Measurements from ENCODE around the gene RIN1. TPM values are rescaled to one million over a fixed set of nuclear protein-coding genes. Genes with fewer than 3 reads are reported as not detected.

RIN1 gene
- total RNA-seq, 1 donor from 2014 or later = 16.0 TPM

DNA sequence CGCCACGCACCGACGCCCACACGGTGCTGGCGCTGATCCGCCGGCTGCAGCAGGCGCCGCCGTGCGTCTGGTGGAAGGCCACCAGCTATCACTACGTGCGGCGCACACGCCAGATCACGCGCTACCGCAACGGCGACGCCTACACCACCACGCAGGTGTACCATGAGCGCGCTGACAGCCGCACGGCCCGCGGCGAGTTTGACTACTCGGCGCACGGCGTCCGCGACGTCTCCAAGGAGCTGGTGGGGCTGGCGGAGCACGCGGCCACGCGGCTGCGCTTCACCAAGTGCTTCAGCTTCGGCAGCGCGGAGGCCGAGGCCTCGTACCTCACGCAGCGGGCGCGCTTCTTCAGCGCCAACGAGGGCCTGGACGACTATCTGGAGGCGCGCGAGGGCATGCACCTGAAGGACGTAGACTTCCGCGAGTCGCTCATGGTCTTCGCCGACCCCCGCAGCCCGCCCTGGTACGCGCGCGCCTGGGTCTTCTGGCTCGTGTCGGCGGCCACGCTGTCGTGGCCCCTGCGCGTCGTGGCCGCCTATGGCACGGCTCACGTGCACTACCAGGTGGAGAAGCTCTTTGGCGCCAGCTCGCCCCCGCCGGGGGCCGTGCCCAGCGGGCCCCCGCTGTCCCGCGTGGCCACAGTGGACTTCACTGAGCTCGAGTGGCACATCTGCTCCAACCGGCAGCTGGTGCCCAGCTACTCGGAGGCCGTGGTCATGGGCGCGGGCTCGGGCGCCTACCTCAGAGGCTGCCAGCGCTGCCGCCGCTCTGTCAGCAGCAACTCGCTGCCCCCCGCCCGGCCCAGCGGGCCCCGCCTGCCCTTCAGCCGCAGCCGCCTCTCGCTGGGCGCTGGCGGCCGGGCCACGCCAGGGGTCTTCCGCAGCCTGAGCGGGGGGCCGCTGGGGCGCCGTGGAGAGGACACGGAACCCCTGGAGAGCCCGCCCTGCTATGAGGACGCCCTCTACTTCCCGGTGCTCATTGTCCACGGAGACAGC, 41.3 kb downstream of the RIN1 start:
- no peak for DNase-seq (ENCODE audit: low spot score)

DNA sequence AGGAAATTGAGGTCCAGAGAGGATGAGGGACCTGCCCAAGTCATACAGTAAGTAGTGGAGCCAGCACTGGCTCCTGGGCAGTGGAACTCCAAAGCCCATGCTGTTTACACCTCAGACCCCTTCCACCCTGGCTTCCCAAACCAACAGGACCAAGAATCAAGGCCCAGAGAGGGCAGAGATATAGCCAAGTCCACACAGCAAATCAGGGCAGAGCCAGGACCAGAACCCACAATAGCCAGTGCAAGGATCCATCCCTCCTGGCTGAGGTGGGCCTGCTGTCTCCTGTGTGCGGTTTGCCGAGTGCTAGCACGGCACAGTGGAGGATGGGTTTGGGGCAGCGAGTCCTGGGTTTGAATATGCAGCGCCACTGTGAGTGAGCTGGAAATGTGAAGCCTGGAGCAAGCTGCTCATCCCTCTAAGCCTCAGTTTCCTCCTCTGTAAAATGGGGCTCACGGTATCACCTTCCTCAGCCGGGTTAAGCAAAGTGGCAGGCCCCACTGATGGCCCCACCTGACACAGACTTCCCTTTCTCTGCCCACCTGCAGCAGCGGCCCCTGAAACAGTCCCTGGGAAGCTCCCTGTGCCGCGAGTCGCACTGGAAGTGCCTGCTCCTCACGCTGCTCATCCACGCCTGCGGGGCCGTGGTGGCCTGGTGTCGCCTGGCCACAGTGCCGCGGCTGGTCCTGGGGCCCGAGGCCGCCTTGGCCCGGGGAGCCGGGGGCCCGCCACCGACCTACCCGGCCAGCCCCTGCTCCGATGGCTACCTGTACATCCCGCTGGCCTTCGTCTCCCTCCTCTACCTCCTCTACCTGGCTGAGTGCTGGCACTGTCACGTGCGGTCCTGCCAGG, 42.2 kb downstream of the RIN1 start:
- no peak for DNase-seq (ENCODE audit: low spot score)

GRCh38 chr11:66293352-66293751, 42.9 kb downstream of the RIN1 start:
- DNase-seq (ENCODE audit: low spot score) = no peak

- DNase-seq (ENCODE audit: low spot score) = no peak
These were observed 43.5 kb downstream of the RIN1 start for GRCh38 chr11:66292543-66293332.

DNA sequence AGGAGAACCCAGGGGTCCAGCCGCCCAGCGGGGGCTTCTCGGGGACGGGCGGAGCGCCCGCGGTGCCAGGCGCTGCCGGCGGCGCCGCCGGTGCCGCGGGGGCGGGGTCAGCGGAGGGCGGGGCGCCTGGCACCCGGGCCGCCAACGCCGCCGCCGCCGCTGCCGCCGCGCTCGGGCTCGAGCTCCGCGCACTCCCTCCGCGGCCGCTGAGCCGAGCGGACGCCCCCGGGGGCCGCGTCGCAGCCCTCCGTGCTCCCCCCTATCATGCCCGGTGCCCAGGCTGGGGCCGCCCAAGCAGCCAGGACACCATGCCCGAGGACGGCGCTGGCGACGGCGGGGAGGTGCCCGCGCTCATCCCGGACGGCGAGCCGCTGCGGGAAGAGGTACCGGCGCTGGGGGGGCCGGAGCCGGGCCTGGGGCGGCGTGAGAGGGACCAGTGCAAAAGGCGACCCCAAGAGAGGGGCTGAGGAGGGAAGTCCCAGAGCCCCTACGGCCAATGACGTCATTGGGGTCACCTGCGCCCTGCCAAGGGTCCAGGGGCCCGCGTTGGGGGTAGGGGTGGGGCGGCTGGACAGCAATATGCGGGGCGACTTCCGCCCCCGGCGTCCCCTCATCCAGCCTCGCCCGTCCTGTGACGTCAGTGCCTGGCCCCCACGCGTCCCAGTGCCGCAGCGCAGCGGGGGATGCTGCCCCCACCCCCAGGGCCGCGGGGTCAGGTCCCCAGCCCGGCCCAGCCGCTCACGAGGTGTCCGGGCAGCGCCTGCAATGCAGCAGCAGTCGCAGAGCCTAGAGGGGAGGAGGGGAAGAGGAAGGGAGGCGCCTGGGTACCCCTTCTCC, 44.3 kb downstream of the RIN1 start, which contains the start of gene TMEM151A:
Gene TMEM151A, plus strand, starts transcription at position 189 of the 837 bp plus-strand sequence. Its CDS starts 120 bp downstream, at position 309.
- DNase-seq (ENCODE audit: low spot score) = no peak

GRCh38 chr11:66291303-66291705, 44.9 kb downstream of the RIN1 start:
- no peak for DNase-seq (ENCODE audit: low spot score)

GRCh38 chr11:66290330-66290621, 46.0 kb downstream of the RIN1 start:
- no peak for DNase-seq (ENCODE audit: low spot score)

DNA sequence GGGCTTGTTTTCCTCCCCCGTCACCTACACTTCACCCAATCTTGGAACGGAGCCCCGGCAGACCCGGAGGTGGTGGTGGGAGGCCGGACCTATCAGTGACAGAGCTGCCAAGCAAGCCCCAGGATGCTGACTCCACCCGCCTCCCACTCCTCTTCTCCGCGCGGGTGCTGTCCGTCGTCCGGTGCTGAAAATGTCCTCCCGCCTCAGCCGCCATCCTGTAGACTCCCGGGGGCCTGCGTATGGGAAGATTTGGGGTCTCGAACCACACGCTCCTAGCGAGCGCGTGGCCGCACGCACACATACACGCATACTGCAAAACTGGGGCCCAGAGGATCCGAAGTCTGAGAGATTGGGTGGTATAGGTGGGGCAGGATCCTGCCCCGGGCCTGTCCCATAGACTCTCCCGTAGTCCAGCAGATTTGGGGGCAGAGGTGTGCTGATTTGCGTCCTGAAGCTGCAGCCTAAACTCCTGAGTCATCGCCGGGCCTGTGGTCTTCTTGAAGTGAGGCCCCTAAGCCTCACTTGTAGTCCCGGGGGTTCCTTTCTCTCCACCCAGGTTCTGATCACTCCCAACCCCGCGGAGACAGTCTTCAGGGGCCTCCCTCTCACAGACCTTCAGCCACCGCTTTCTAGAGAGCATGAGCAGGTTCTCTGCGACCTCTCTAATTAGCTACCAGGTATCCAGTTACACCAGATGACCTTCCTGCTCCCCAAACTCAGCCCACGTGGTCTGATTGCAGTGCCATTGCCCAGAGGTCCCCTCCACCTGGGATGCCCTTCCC, 46.5 kb downstream of the RIN1 start:
- peak; percentile 77 for DNase-seq (ENCODE audit: low spot score)

- DNase-seq (ENCODE audit: low spot score) = peak; percentile 99
These were observed 47.3 kb downstream of the RIN1 start, which contains the start of gene YIF1A for GRCh38 chr11:66288671-66289547. YIF1A (minus strand) TSS chr11:66289143; CDS start chr11:66288985, 158 bp downstream.

- DNase-seq (ENCODE audit: low spot score) = no peak
These were observed 48.2 kb downstream of the RIN1 start for GRCh38 chr11:66287889-66288670.

- DNase-seq (ENCODE audit: low spot score) = no peak
These were observed 48.9 kb downstream of the RIN1 start for GRCh38 chr11:66287211-66287888.

DNA sequence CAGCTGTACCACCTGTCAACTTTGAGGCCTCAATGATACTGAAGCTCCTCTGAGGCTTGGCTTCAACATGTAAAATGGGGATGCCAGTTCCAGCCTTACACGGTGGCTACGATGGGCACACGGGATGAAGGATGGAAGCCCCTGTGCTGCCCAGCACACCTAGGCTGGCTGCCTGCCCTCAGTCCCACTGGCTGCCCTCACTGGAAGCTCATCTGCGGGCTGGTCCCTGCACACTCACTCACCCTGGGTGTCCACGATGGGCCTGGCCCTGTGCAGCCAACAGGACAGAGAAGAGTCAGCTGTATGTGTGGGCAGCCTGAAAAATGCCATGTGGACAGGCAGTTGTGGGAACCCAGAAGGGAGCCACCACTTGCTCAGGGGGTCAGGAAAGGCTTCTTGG, 49.5 kb downstream of the RIN1 start:
- no peak for DNase-seq (ENCODE audit: low spot score)

DNA sequence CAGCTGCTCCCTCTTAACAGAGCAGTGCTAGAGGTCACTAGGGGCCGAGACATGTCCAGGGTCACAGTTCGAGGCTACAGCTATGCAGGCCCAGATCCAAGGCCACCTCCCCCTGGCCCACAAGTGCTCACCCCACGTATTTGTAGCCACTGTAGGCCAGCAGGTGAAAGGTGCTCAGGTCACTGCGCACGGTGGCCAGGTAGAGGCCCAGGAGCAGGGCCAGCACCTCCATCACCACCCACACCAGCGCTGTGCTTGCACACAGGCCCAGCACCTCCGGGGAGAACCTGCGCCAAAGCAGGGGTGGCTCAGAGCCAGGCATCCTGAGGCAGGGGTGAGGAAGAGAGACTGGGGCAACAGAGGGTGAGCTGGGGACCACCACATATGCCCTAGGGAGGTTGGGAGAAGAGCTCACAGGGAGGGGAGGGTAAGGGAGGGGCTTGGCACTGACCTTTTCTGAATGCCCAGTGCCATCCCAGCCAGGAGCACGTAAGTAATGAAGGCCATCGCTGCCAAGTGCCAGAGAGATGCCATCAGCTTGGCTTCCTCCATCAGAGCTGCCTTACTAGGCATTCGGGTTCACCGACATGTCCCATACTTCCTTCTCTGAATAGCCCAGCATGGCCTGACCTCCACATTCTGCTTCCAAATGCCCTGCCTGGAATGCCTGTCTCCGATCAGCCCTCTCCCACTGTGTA, 50.8 kb downstream of the RIN1 start:
- no peak for DNase-seq (ENCODE audit: low spot score)

GRCh38 chr11:66284526-66285078, 51.6 kb downstream of the RIN1 start:
- DNase-seq (ENCODE audit: low spot score) = no peak

- no peak for DNase-seq (ENCODE audit: low spot score)
These were observed 52.7 kb downstream of the RIN1 start for GRCh38 chr11:66283461-66284105.
